Breast epithelium (tissue), 3 donors: ENCODE data around the gene ACAA1.

ENCODE experiments used
- CTCF ChIP-seq, 3 donors: fragments of 450-650 bp; IDR thresholded peaks; one replicate each; pipeline ENCODE4 v1.5.1; 2016 to 2017; ENCODE audit warnings: antibody characterized with exemption in 3 of 3, mild to moderate bottlenecking in 3 of 3, moderate library complexity in 3 of 3
- POLR2A ChIP-seq: fragments of 450-650 bp; IDR thresholded peaks from one replicate; pipeline ENCODE4 v1.6.1; 2016; ENCODE audit warnings: antibody characterized with exemption, mild to moderate bottlenecking, moderate library complexity
- POLR2AphosphoS5 ChIP-seq, 3 donors: sonication (generic); formaldehyde crosslinking; IDR thresholded peaks; one replicate each; pipeline ENCODE4 v1.6.1; 2017; ENCODE audit warnings: antibody characterized with exemption in 3 of 3

- TF ChIP-seq CTCF (IDR thresholded peaks at IDR 0.05) = no peak
- no peak for TF ChIP-seq POLR2AphosphoS5 (IDR thresholded peaks at IDR 0.05)
- no peak for TF ChIP-seq POLR2A
Measured at GRCh38 chr3:38085311-38085942, 51.5 kb downstream of the ACAA1 start.
